ENCODE data around the gene ZNF143.
A peak's percentile ranks its signal among the peaks of the same experiment; 100 is the strongest.

ZNF143 gene

GRCh38 chr11:9550191-9550628 lies 89.4 kb downstream of the ZNF143 start:
- DNase-seq: no peak

GRCh38 chr11:9561279-9561982 lies 100.6 kb downstream of the ZNF143 start:
- DNase-seq: no peak

- DNase-seq: no peak
Observed at GRCh38 chr11:9562716-9563115, 101.9 kb downstream of the ZNF143 start.

- no peak for DNase-seq
Observed at GRCh38 chr11:9563196-9563730, 102.5 kb downstream of the ZNF143 start.

- DNase-seq: no peak
Observed at GRCh38 chr11:9565822-9566560, 105.2 kb downstream of the ZNF143 start.

- no peak for DNase-seq
Observed at GRCh38 chr11:9566561-9567063, 105.8 kb downstream of the ZNF143 start.

GRCh38 chr11:9567401-9567800 lies 106.6 kb downstream of the ZNF143 start:
- no peak for DNase-seq

- no peak for DNase-seq
Observed at GRCh38 chr11:9568161-9568853, 107.5 kb downstream of the ZNF143 start.

GRCh38 chr11:9568854-9569587 lies 108.2 kb downstream of the ZNF143 start:
- DNase-seq: no peak

GRCh38 chr11:9569588-9570164 lies 108.9 kb downstream of the ZNF143 start:
- no peak for DNase-seq

GRCh38 chr11:9570313-9571025 lies 109.7 kb downstream of the ZNF143 start:
- DNase-seq: no peak

GRCh38 chr11:9571071-9571762 lies 110.4 kb downstream of the ZNF143 start:
- no peak for DNase-seq

- DNase-seq: no peak
Observed at GRCh38 chr11:9571763-9572115, 110.9 kb downstream of the ZNF143 start.

- DNase-seq: peak; percentile 98
Observed at GRCh38 chr11:9573052-9573774, 112.4 kb downstream of the ZNF143 start, which contains the start of gene WEE1. Gene WEE1 (plus strand): TSS chr11:9573670. CDS start chr11:9573934, 264 bp downstream.

GRCh38 chr11:9573775-9574621 lies 113.2 kb downstream of the ZNF143 start:
- DNase-seq: no peak

GRCh38 chr11:9574622-9575259 lies 113.9 kb downstream of the ZNF143 start:
- DNase-seq: no peak

GRCh38 chr11:9575260-9576240 lies 114.7 kb downstream of the ZNF143 start:
- DNase-seq: peak; percentile 81

Measured in NCI-H1105 (cell line).